ENCODE measurements around the gene PIF1. TPM values are rescaled to one million over a fixed set of nuclear protein-coding genes. Genes with fewer than 3 reads are reported as not detected.

PIF1 gene
- total RNA-seq, 1 experiment from 2014 or later, result 74.4 TPM

DNA sequence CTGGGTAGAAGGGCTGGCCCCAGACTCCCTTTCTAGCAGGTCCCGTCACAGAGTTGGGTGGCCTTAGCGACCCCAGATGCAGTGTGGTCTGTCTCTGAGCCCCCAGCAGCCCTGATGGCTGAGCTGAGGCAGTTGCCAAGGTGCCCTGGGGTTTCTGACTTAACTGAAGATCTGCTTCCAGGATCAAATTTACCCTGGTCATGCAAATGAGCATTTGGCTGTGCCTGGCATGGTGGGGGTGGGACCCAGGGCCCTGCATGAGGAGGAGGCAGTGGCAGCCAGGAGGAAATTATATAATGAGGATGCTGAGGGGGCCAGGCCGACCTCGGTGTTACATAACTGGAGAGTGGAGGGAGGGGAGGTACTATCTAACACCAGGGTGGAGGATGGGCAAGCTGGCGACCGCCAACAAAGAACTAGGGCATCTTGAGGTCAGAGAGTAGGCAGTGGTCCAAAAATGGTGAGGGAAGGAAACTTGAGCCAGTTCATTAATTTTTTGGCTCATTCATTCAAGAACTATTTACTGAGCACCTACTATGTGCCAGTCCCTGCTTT is 32.7 kb upstream of the PIF1 start:
- Histone ChIP-seq H4K5ac (ENCODE audit: insufficient read length, low read depth, low read length) (no peak overlapping the region), H3K79me2 (ENCODE audit: insufficient read depth, low read length) (no peaks in the 10 kb centered on the region; the same call in 1 of the 2 replicates), H4K20me1 (ENCODE audit: control insufficient read depth, insufficient read depth, insufficient read length) (peaks cover 2% of the 10 kb centered on the region), H3K27me3 (ENCODE audit: insufficient read depth, low read length) (no peaks in the 10 kb centered on the region), H3K79me1 (ENCODE audit: insufficient read depth, low read depth, low read length, poor library complexity, severe bottlenecking) (no peaks in the 10 kb centered on the region), H3K23me2 (ENCODE audit: insufficient read length, low read depth, low read length, poor library complexity, severe bottlenecking) (no peaks in the 10 kb centered on the region), H3K9me3 (ENCODE audit: control insufficient read depth, low read depth, low read length) (no peaks in the 10 kb centered on the region), H3K56ac (ENCODE audit: insufficient read length, low read depth, low read length) (no peak overlapping the region), H2BK20ac (ENCODE audit: low read depth, low read length, poor library complexity, severe bottlenecking) (no peak overlapping the region), H2AFZ (ENCODE audit: low read length) (no peak overlapping the region), H2BK5ac (ENCODE audit: insufficient read length, low read length) (no peak overlapping the region), H3K4me2 (ENCODE audit: insufficient read depth, insufficient read length, low read length) (no peak overlapping the region), H3K4ac (ENCODE audit: low read depth, low read length) (no peak overlapping the region), H4K91ac (ENCODE audit: insufficient read length, low read depth, low read length) (no peak overlapping the region), H3K4me1 (ENCODE audit: insufficient read depth, low read length) (peaks cover 7% of the 10 kb centered on the region; the same call in 1 of the 2 replicates), H3K18ac (ENCODE audit: insufficient read length, low read depth, low read length) (no peak overlapping the region), H3K14ac (ENCODE audit: insufficient read depth, low read length) (no peak overlapping the region), H2AK5ac (ENCODE audit: insufficient read length, low read length) (no peak overlapping the region), H4K8ac (replicated peaks; ENCODE audit: insufficient read length, low read depth, low read length) (no peak overlapping the region), H2BK15ac (ENCODE audit: low read depth, low read length) (no peak overlapping the region), H3T11ph (ENCODE audit: low read length) (no peak overlapping the region), H3K9ac (ENCODE audit: extremely low read depth, insufficient read length, low read length) (no peak overlapping the region), H3K27ac (ENCODE audit: insufficient read length, low read depth, low read length) (no peak overlapping the region), H3K23ac (ENCODE audit: insufficient read length, low read depth, low read length) (no peak overlapping the region), H2BK12ac (ENCODE audit: insufficient read length, low read depth, low read length) (no peak overlapping the region), H2BK120ac (ENCODE audit: low read depth, low read length, poor library complexity, severe bottlenecking) (no peak overlapping the region)
- Mint-ChIP-seq H3K36me3 (ENCODE audit: insufficient read depth in 1 of 3, low read depth in 3 of 3) (peaks cover 26 to 74% (median 44%) of the 10 kb centered on the region in 3 experiments), H3K27me3 (ENCODE audit: low read depth) (no peaks in the 10 kb centered on the region), H3K4me1 (peaks cover 41 to 51% of the 10 kb centered on the region in 2 experiments), H3K9me3 (no peaks in the 10 kb centered on the region), H3K27ac (peak overlapping the region; percentile 44 to 86 (median 50); a peak in 3 of 7 replicates), H3K4me3 (no peak overlapping the region; a peak in 1 of 5 replicates)
- peak; percentile 14 for DNase-seq
- no peak for TF ChIP-seq CTCF (conservative IDR thresholded peaks at IDR 0.05)
- no CpG with 5 or more reads among the region's 6 CpGs for WGBS (ENCODE audit: extremely low coverage, insufficient read length, low lambda C conversion rate)

Measured in H9 (cell line).